ENCODE results near the gene SRSF12. TPM values are rescaled to one million over a fixed set of nuclear protein-coding genes. Genes with fewer than 3 reads are reported as not detected.
"Not testable (repeated sequence)": the region's sequence is repeated elsewhere in the genome, so short reads cannot be mapped to it uniquely, and the experiment has no call there.

The SRSF12 gene
- total RNA-seq, 1 experiment from 2014 or later, result 2.8 TPM

GRCh38 chr6:89073014-89073620 lies 44.8 kb downstream of the SRSF12 start:
- Histone ChIP-seq H3K9me3 (replicated peaks) (no peaks in the 10 kb centered on the region), H3K4me1 (replicated peaks) (no peaks in the 10 kb centered on the region), H3K36me3 (no peaks in the 10 kb centered on the region), H3K27me3 (replicated peaks) (peaks cover 3% of the 10 kb centered on the region; the same call in 1 of the 2 replicates), H3K27ac (no peak overlapping the region), H3K4me3 (no peak overlapping the region)
- no peak for DNase-seq (ENCODE audit: low read depth in 1 of 2, low spot score in 2 of 2)

- no peak for DNase-seq (ENCODE audit: low read depth in 1 of 2, low spot score in 2 of 2)
- Histone ChIP-seq H3K4me1 (replicated peaks) (no peaks in the 10 kb centered on the region), H3K9me3 (replicated peaks) (no peaks in the 10 kb centered on the region), H3K27ac (no peak overlapping the region), H3K4me3 (no peak overlapping the region), H3K36me3 (no peaks in the 10 kb centered on the region), H3K27me3 (replicated peaks) (peaks cover 3% of the 10 kb centered on the region; the same call in 1 of the 2 replicates)
These were observed 46.8 kb downstream of the SRSF12 start for GRCh38 chr6:89071036-89071435.

GRCh38 chr6:89069536-89070163 lies 48.2 kb downstream of the SRSF12 start:
- no peaks in the 10 kb centered on the region for H3K4me1 ChIP-seq (replicated peaks)
- no peak for DNase-seq (ENCODE audit: low read depth in 1 of 2, low spot score in 2 of 2)
- H3K27ac ChIP-seq, result no peak overlapping the region
- no peak overlapping the region for H3K4me3 ChIP-seq
- H3K36me3 ChIP-seq, result no peaks in the 10 kb centered on the region
- peaks cover 3% of the 10 kb centered on the region; the same call in 1 of the 2 replicates for H3K27me3 ChIP-seq (replicated peaks)
- no peaks in the 10 kb centered on the region for H3K9me3 ChIP-seq (replicated peaks)

GRCh38 chr6:89068695-89069094 lies 49.2 kb downstream of the SRSF12 start:
- Histone ChIP-seq H3K4me3 (no peak overlapping the region), H3K36me3 (no peaks in the 10 kb centered on the region)
- DNase-seq (ENCODE audit: low read depth in 1 of 2, low spot score in 2 of 2), result no peak

GRCh38 chr6:89067796-89068195 lies 50.1 kb downstream of the SRSF12 start:
- Histone ChIP-seq H3K4me3 (no peak overlapping the region), H3K27ac (no peak overlapping the region), H3K9me3 (replicated peaks) (no peaks in the 10 kb centered on the region), H3K4me1 (replicated peaks) (no peaks in the 10 kb centered on the region), H3K36me3 (no peaks in the 10 kb centered on the region), H3K27me3 (replicated peaks) (0 out of 2 replicates have a peak, but pooled peaks cover 3% of the 10 kb centered on the region)
- no peak for DNase-seq (ENCODE audit: low read depth in 1 of 2, low spot score in 2 of 2)

More at GRCh38 chr6:89068695-89069094, 49.2 kb downstream of the SRSF12 start:
- Histone ChIP-seq H3K27ac (no peak overlapping the region), H3K4me1 (replicated peaks) (no peaks in the 10 kb centered on the region), H3K9me3 (replicated peaks) (no peaks in the 10 kb centered on the region), H3K27me3 (replicated peaks) (peaks cover 3% of the 10 kb centered on the region; the same call in 1 of the 2 replicates)

- Histone ChIP-seq H3K36me3 (no peaks in the 10 kb centered on the region), H3K4me1 (replicated peaks) (no peaks in the 10 kb centered on the region), H3K27ac (no peak overlapping the region), H3K4me3 (no peak overlapping the region), H3K27me3 (replicated peaks) (0 out of 2 replicates have a peak, but pooled peaks cover 3% of the 10 kb centered on the region), H3K9me3 (replicated peaks) (no peaks in the 10 kb centered on the region)
- DNase-seq (ENCODE audit: low read depth in 1 of 2, low spot score in 2 of 2), result no peak
These were observed 50.8 kb downstream of the SRSF12 start for GRCh38 chr6:89066940-89067646.

GRCh38 chr6:89066121-89066520 lies 51.8 kb downstream of the SRSF12 start:
- H3K9me3 ChIP-seq (replicated peaks); H3K4me1 ChIP-seq (replicated peaks); H3K27ac ChIP-seq; H3K27me3 ChIP-seq (replicated peaks); H3K36me3 ChIP-seq; DNase-seq (ENCODE audit: low read depth in 1 of 2, low spot score in 2 of 2); H3K4me3 ChIP-seq: not testable (repeated sequence)

- H3K4me1 ChIP-seq (replicated peaks); H3K9me3 ChIP-seq (replicated peaks); DNase-seq (ENCODE audit: low read depth in 1 of 2, low spot score in 2 of 2); H3K27ac ChIP-seq; H3K27me3 ChIP-seq (replicated peaks); H3K36me3 ChIP-seq; H3K4me3 ChIP-seq: not testable (repeated sequence)
These were observed 52.9 kb downstream of the SRSF12 start for GRCh38 chr6:89064931-89065330.

GRCh38 chr6:89063881-89064280 lies 54.0 kb downstream of the SRSF12 start:
- Histone ChIP-seq H3K27me3 (replicated peaks) (0 out of 2 replicates have a peak, but pooled peaks cover 3% of the 10 kb centered on the region), H3K9me3 (replicated peaks) (no peaks in the 10 kb centered on the region), H3K4me3 (no peak overlapping the region), H3K4me1 (replicated peaks) (no peaks in the 10 kb centered on the region), H3K36me3 (no peaks in the 10 kb centered on the region), H3K27ac (no peak overlapping the region)
- no peak for DNase-seq (ENCODE audit: low read depth in 1 of 2, low spot score in 2 of 2)

GRCh38 chr6:89059227-89059626 lies 58.6 kb downstream of the SRSF12 start:
- Histone ChIP-seq H3K4me3 (no peak overlapping the region), H3K4me1 (replicated peaks) (no peaks in the 10 kb centered on the region), H3K36me3 (no peaks in the 10 kb centered on the region), H3K27ac (no peak overlapping the region), H3K27me3 (replicated peaks) (no peaks in the 10 kb centered on the region), H3K9me3 (replicated peaks) (no peaks in the 10 kb centered on the region)
- no peak for DNase-seq (ENCODE audit: low read depth in 1 of 2, low spot score in 2 of 2)

GRCh38 chr6:89058627-89059026 lies 59.2 kb downstream of the SRSF12 start:
- Histone ChIP-seq H3K27me3 (replicated peaks) (no peaks in the 10 kb centered on the region), H3K36me3 (no peaks in the 10 kb centered on the region), H3K4me1 (replicated peaks) (no peaks in the 10 kb centered on the region), H3K4me3 (no peak overlapping the region), H3K9me3 (replicated peaks) (no peaks in the 10 kb centered on the region), H3K27ac (no peak overlapping the region)
- DNase-seq (ENCODE audit: low read depth in 1 of 2, low spot score in 2 of 2), result no peak

- H3K27me3 ChIP-seq (replicated peaks), result no peaks in the 10 kb centered on the region
- no peak for DNase-seq (ENCODE audit: low read depth in 1 of 2, low spot score in 2 of 2)
- no peak overlapping the region for H3K27ac ChIP-seq
These were observed 60.1 kb downstream of the SRSF12 start for GRCh38 chr6:89057759-89058158.

GRCh38 chr6:89054208-89054607 lies 63.7 kb downstream of the SRSF12 start:
- H3K27me3 ChIP-seq (replicated peaks), result no peaks in the 10 kb centered on the region

More at GRCh38 chr6:89057759-89058158, 60.1 kb downstream of the SRSF12 start:
- H3K36me3 ChIP-seq, result no peaks in the 10 kb centered on the region
- H3K4me3 ChIP-seq, result no peak overlapping the region
- H3K9me3 ChIP-seq (replicated peaks), result no peaks in the 10 kb centered on the region
- no peaks in the 10 kb centered on the region for H3K4me1 ChIP-seq (replicated peaks)

GRCh38 chr6:89051676-89052075 lies 66.2 kb downstream of the SRSF12 start:
- Histone ChIP-seq H3K4me3 (no peak overlapping the region), H3K36me3 (no peaks in the 10 kb centered on the region), H3K27ac (no peak overlapping the region), H3K4me1 (replicated peaks) (no peaks in the 10 kb centered on the region), H3K27me3 (replicated peaks) (no peaks in the 10 kb centered on the region), H3K9me3 (replicated peaks) (no peaks in the 10 kb centered on the region)
- no peak for DNase-seq (ENCODE audit: low read depth in 1 of 2, low spot score in 2 of 2)

More at GRCh38 chr6:89054208-89054607, 63.7 kb downstream of the SRSF12 start:
- no peaks in the 10 kb centered on the region for H3K9me3 ChIP-seq (replicated peaks)
- H3K36me3 ChIP-seq, result no peaks in the 10 kb centered on the region
- H3K4me3 ChIP-seq, result no peak overlapping the region
- no peaks in the 10 kb centered on the region for H3K4me1 ChIP-seq (replicated peaks)
- H3K27ac ChIP-seq, result no peak overlapping the region
- no peak for DNase-seq (ENCODE audit: low read depth in 1 of 2, low spot score in 2 of 2)
